ENCODE data around the gene SCN4B. TPM values are rescaled to one million over a fixed set of nuclear protein-coding genes. Genes with fewer than 3 reads are reported as not detected.

Gene SCN4B
- total and polyA plus RNA-seq, 2 of the 8 experiments (the other 6 are each of a cell fraction or from before 2014, with no cell fraction given): 2.8 to 4.9 TPM

GRCh38 chr11:118086913-118087768, 65.5 kb downstream of the SCN4B start, which contains the start of gene SMIM35:
Gene SMIM35, minus strand, starts transcription at chr11:118086963. Its CDS starts 206 bp downstream, at chr11:118086757.
- FAIRE-seq: no peak
- Histone ChIP-seq H3K27ac (ENCODE audit: low read depth, low read length) (no peak within 1 kb of the TSS), H3K9me3 (ENCODE audit: insufficient read depth in 2 of 2, low read depth in 1 of 2, low read length in 1 of 2) (peaks cover 8 to 21% of the 10 kb centered on the region in 2 experiments; a peak in 3 of 4 replicates)

More at GRCh38 chr11:118086913-118087768, 65.5 kb downstream of the SCN4B start, which contains the start of gene SMIM35:
- no peak within 1 kb of the TSS for H2AK5ac ChIP-seq (ENCODE audit: low read depth, low read length)
- H4K5ac ChIP-seq (ENCODE audit: insufficient read length, low read depth, low read length): no peak within 1 kb of the TSS
- H3K18ac ChIP-seq (ENCODE audit: extremely low read depth, low read length): no peak within 1 kb of the TSS
- no peak within 1 kb of the TSS for H2AFZ ChIP-seq (ENCODE audit: low read length)
- no peak within 1 kb of the TSS for H3K14ac ChIP-seq (ENCODE audit: insufficient read length)
- no peak within 1 kb of the TSS for H2BK5ac ChIP-seq (ENCODE audit: low read depth, low read length)
- H3K4me3 ChIP-seq (ENCODE audit: extremely low read depth in 1 of 4, insufficient read depth in 2 of 4, low read depth in 3 of 4, low read length in 4 of 4): no peak within 1 kb of the TSS
- WGBS, 2 experiments (ENCODE audit: extremely low coverage in 1 of 2, insufficient coverage in 1 of 2, insufficient read length in 1 of 2, insufficient replicate concordance in 2 of 2, low coverage in 1 of 2, low lambda C conversion rate in 2 of 2, missing lambda C conversion rate in 1 of 2): 85% methylated on average over 2 of the region's 5 CpGs; no CpG with 5 or more reads in 1 of the 2 experiments
- no peaks in the 10 kb centered on the region for H3K79me2 ChIP-seq (ENCODE audit: control insufficient read depth in 1 of 2, insufficient read depth in 2 of 2, low read length in 2 of 2)
- peaks cover 2 to 5% (median 4%) of the 10 kb centered on the region in 4 experiments; a peak in 4 of 7 replicates for H3K4me1 ChIP-seq (replicated peaks in 1 of 4; ENCODE audit: control insufficient read depth in 3 of 4, insufficient read depth in 4 of 4, low read length in 3 of 4)
- H3K23ac ChIP-seq (ENCODE audit: insufficient read length): no peak within 1 kb of the TSS
- H3K4me2 ChIP-seq (ENCODE audit: insufficient read depth in 1 of 2, low read depth in 2 of 2, low read length in 2 of 2): no peak within 1 kb of the TSS
- H3K56ac ChIP-seq (replicated peaks; ENCODE audit: insufficient read length, low read depth, low read length): no peak within 1 kb of the TSS
- H3K23me2 ChIP-seq (ENCODE audit: low read depth, low read length): peaks cover 2% of the 10 kb centered on the region; the same call in 1 of the 2 replicates
- H3K79me1 ChIP-seq (ENCODE audit: low read depth, low read length): no peaks in the 10 kb centered on the region
- no peak within 1 kb of the TSS for H2BK120ac ChIP-seq (replicated peaks; ENCODE audit: low read depth, low read length)
- no peak within 1 kb of the TSS for H2BK15ac ChIP-seq (ENCODE audit: low read length)
- no peak for DNase-seq (ENCODE audit: low read depth in 1 of 2, low spot score in 2 of 2)
- H3K27me3 ChIP-seq (replicated peaks in 1 of 4; ENCODE audit: control insufficient read depth in 3 of 4, extremely low read depth in 1 of 4, insufficient read depth in 3 of 4, low read length in 3 of 4): no peaks in the 10 kb centered on the region
- no peaks in the 10 kb centered on the region for H3K36me3 ChIP-seq (ENCODE audit: control insufficient read depth in 2 of 4, insufficient read depth in 4 of 4, low read length in 3 of 4)
- no peak within 1 kb of the TSS for H2BK20ac ChIP-seq (ENCODE audit: low read length)
- H2BK12ac ChIP-seq (ENCODE audit: low read depth, low read length): no peak within 1 kb of the TSS
- H4K20me1 ChIP-seq (replicated peaks in 1 of 2; ENCODE audit: control insufficient read depth in 1 of 2, insufficient read depth in 2 of 2, low read length in 2 of 2): no peaks in the 10 kb centered on the region
- TF ChIP-seq PHF8 (conservative IDR thresholded peaks at IDR 0.05; ENCODE audit: low read depth, low read length) (no peak), ZNF274 (IDR thresholded peaks at IDR 0.05; ENCODE audit: borderline replicate concordance, extremely low read depth, low read length) (peak; percentile 74)
- ChIA-PET POLR2A (ENCODE audit: partially characterized antibody) (no interaction called here), CTCF (ENCODE audit: partially characterized antibody) (interaction anchor here (0.6 to 1.0 kb wide), 2 partner anchors 9 to 228 kb away, joined by 3 read pairs; no protein-coding TSS in a partner anchor)
- peak within 1 kb of the TSS; percentile 38 for H4K91ac ChIP-seq (replicated peaks; ENCODE audit: insufficient read length, low read length)
- no peak within 1 kb of the TSS for H4K8ac ChIP-seq (ENCODE audit: extremely low read depth, insufficient read depth, low read length)
- no peak within 1 kb of the TSS for H3K9ac ChIP-seq (replicated peaks in 1 of 4; ENCODE audit: extremely low read depth in 1 of 4, low read depth in 3 of 4, low read length in 3 of 4)
- H3K4ac ChIP-seq (replicated peaks; ENCODE audit: insufficient read length, low read depth, low read length): no peak within 1 kb of the TSS

All from H1 (cell line).